Neural crest cell (in vitro differentiated cells): ENCODE measurements around the gene RD3L. TPM values are rescaled to one million over a fixed set of nuclear protein-coding genes. Genes with fewer than 3 reads are reported as not detected.
A peak's percentile ranks its signal among the peaks of the same experiment; 100 is the strongest.
"Not testable (repeated sequence)": the region's sequence is repeated elsewhere in the genome, so short reads cannot be mapped to it uniquely, and the experiment has no call there.

ENCODE experiments used
- DNase-seq: peaks from one replicate; pipeline ENCODE4 v3.0.0; 2021; ENCODE audit warnings: low read depth, mixed read lengths, low spot score
- H3K27ac Mint-ChIP-seq: one replicate; pipeline ENCODE4 v1.8.0; 2021; ENCODE audit warnings: mild to moderate bottlenecking, mixed read lengths; ENCODE audit not compliant: unreplicated experiment
- H3K27me3 Mint-ChIP-seq: 2 replicates; pipeline ENCODE4 v1.8.0; 2021; ENCODE audit warnings: low read depth, mild to moderate bottlenecking, mixed read lengths
- H3K36me3 Mint-ChIP-seq: 2 replicates; pipeline ENCODE4 v1.8.0; 2021; ENCODE audit warnings: low read depth, mild to moderate bottlenecking, mixed read lengths
- H3K4me1 Mint-ChIP-seq: 2 replicates; pipeline ENCODE4 v1.8.0; 2021; ENCODE audit warnings: mixed read lengths
- H3K4me3 Mint-ChIP-seq: one replicate; pipeline ENCODE4 v1.8.0; 2021; ENCODE audit warnings: mild to moderate bottlenecking, mixed read lengths
- H3K9me3 Mint-ChIP-seq: 2 replicates; pipeline ENCODE4 v1.8.0; 2021; ENCODE audit warnings: mixed read lengths
- CTCF ChIP-seq: fragments of 200-600 bp; sonication (generic); conservative IDR thresholded peaks from 2 replicates; pipeline ENCODE4 v1.5.0; 2021; ENCODE audit warnings: antibody characterized with exemption, mild to moderate bottlenecking
- total RNA-seq: library from RNA; stranded (reverse); gene quantifications from 2 replicates; pipeline ENCODE4 v1.2.1, GENCODE V29; 2021

Gene RD3L
- total RNA-seq, 1 donor from 2014 or later = not detected

- no peak within 1 kb of the TSS for H3K27ac Mint-ChIP-seq
- H3K4me3 Mint-ChIP-seq = no peak within 1 kb of the TSS
- DNase-seq = no peak
- H3K27me3 Mint-ChIP-seq = peaks cover 8% of the 10 kb centered on the region
- no peaks in the 10 kb centered on the region for H3K9me3 Mint-ChIP-seq
- H3K36me3 Mint-ChIP-seq = no peaks in the 10 kb centered on the region
- no peaks in the 10 kb centered on the region for H3K4me1 Mint-ChIP-seq
- TF ChIP-seq CTCF = no peak
Measured at GRCh38 chr14:103928011-103928890, 14.1 kb downstream of the RD3L start, which contains the start of gene TDRD9. TSS of gene TDRD9 (plus strand) at chr14:103928456. CDS start at chr14:103928510, 54 bp downstream.

GRCh38 chr14:103927566-103927965, 14.8 kb downstream of the RD3L start:
- no peak for TF ChIP-seq CTCF
- Mint-ChIP-seq H3K4me3 (no peak overlapping the region), H3K27me3 (peaks cover 5% of the 10 kb centered on the region), H3K4me1 (no peaks in the 10 kb centered on the region), H3K36me3 (no peaks in the 10 kb centered on the region), H3K9me3 (no peaks in the 10 kb centered on the region), H3K27ac (no peak overlapping the region)
- DNase-seq = no peak

GRCh38 chr14:103925316-103925715, 17.0 kb downstream of the RD3L start:
- TF ChIP-seq CTCF = no peak
- Mint-ChIP-seq H3K4me3 (no peak overlapping the region), H3K27me3 (peaks cover 5% of the 10 kb centered on the region), H3K27ac (no peak overlapping the region), H3K9me3 (no peaks in the 10 kb centered on the region), H3K36me3 (no peaks in the 10 kb centered on the region), H3K4me1 (peaks cover 6% of the 10 kb centered on the region)
- DNase-seq = no peak

GRCh38 chr14:103923863-103924262, 18.5 kb downstream of the RD3L start:
- H3K9me3 Mint-ChIP-seq = no peaks in the 10 kb centered on the region
- H3K36me3 Mint-ChIP-seq = no peaks in the 10 kb centered on the region
- peaks cover 6% of the 10 kb centered on the region for H3K4me1 Mint-ChIP-seq
- no peak for TF ChIP-seq CTCF
- DNase-seq = no peak
- H3K4me3 Mint-ChIP-seq = no peak overlapping the region
- H3K27me3 Mint-ChIP-seq = peaks cover 5% of the 10 kb centered on the region
- no peak overlapping the region for H3K27ac Mint-ChIP-seq

- peak overlapping the region; percentile 94 for H3K4me3 Mint-ChIP-seq
- not testable (repeated sequence) for H3K27ac Mint-ChIP-seq, DNase-seq, H3K36me3 Mint-ChIP-seq, H3K9me3 Mint-ChIP-seq, H3K4me1 Mint-ChIP-seq, H3K27me3 Mint-ChIP-seq
Measured at GRCh38 chr14:103921855-103922200, 20.5 kb downstream of the RD3L start.
